PC-9 (cell line): ENCODE data around the gene STARD7. TPM values are rescaled to one million over a fixed set of nuclear protein-coding genes. Genes with fewer than 3 reads are reported as not detected.

Experiments
- BruUV-seq: library from RNA; stranded (reverse); fragments of 400-500 nt; replicated peaks from 2 replicates; lab custom pipeline; 2021; lab: Mats Ljungman, UMichigan
- CTCF ChIA-PET: fragments of 300-600 bp; sonication (Branson Sonifier 250); formaldehyde crosslinking; loops from one replicate; lab custom pipeline; 2022; ENCODE audit warnings: antibody characterized with exemption; lab: Charles Lee
- POLR2A ChIA-PET: fragments of 300-600 bp; sonication (Branson Sonifier 250); formaldehyde crosslinking; loops from one replicate; lab custom pipeline; 2022; ENCODE audit warnings: antibody characterized with exemption; ENCODE audit not compliant: unreplicated experiment; lab: Charles Lee
- DNase-seq, 2 experiments: peaks; one replicate each; pipeline versions ENCODE4 v3.0.0 to v3.0.0-alpha.2; 2015 to 2022; ENCODE audit warnings: mixed read lengths in 1 of 2
- H2AFZ ChIP-seq: fragments of 200-600 bp; sonication (generic); 2 replicates; pipeline ENCODE4 v1.8.1; 2017; ENCODE audit warnings: antibody characterized with exemption
- H3F3A ChIP-seq: fragments of 200-600 bp; sonication (generic); 2 replicates; pipeline ENCODE4 v1.8.1; 2017; ENCODE audit warnings: antibody characterized with exemption, mild to moderate bottlenecking, low read depth; ENCODE audit not compliant: insufficient read depth
- H3K27ac ChIP-seq: fragments of 200-600 bp; sonication (generic); 2 replicates; pipeline ENCODE4 v1.6.1; 2016; ENCODE audit warnings: mixed run types
- H3K27me3 ChIP-seq: fragments of 200-600 bp; sonication (generic); 2 replicates; pipeline ENCODE4 v1.6.1; 2016; ENCODE audit warnings: low read depth, mixed run types; ENCODE audit not compliant: insufficient read depth
- H3K36me3 ChIP-seq: fragments of 200-600 bp; sonication (generic); 2 replicates; pipeline ENCODE4 v1.6.1; 2016; ENCODE audit warnings: low read depth, mixed run types
- H3K4me1 ChIP-seq: fragments of 200-600 bp; sonication (generic); replicated peaks from 2 replicates; pipeline ENCODE4 v1.6.1; 2016; ENCODE audit warnings: mixed run types; ENCODE audit not compliant: insufficient read depth
- H3K4me2 ChIP-seq: fragments of 200-600 bp; sonication (generic); 2 replicates; pipeline ENCODE4 v1.6.1; 2017; ENCODE audit warnings: mixed run types
- H3K4me3 ChIP-seq: fragments of 200-600 bp; sonication (generic); 2 replicates; pipeline ENCODE4 v1.6.1; 2016; ENCODE audit warnings: mixed run types
- H3K79me2 ChIP-seq: fragments of 200-600 bp; sonication (generic); 2 replicates; pipeline ENCODE4 v1.6.1; 2017; ENCODE audit warnings: low read depth, mixed run types
- H3K9me2 ChIP-seq: fragments of 200-600 bp; sonication (generic); 2 replicates; pipeline ENCODE4 v1.8.1; 2017; ENCODE audit warnings: mild to moderate bottlenecking; ENCODE audit not compliant: insufficient read depth
- H3K9me3 ChIP-seq: fragments of 200-600 bp; sonication (generic); 2 replicates; pipeline ENCODE4 v1.8.1; 2016; ENCODE audit warnings: low read depth; ENCODE audit not compliant: insufficient read depth
- H4K20me1 ChIP-seq: fragments of 200-600 bp; sonication (generic); 2 replicates; pipeline ENCODE4 v1.8.1; 2017; ENCODE audit not compliant: insufficient read depth
- EZH2 ChIP-seq: fragments of 200-600 bp; sonication (generic); IDR thresholded peaks from 2 replicates; pipeline ENCODE4 v1.8.0; 2017; ENCODE audit warnings: antibody characterized with exemption, low read depth
- intact Hi-C: fragments of 100-400 bp; cut with micrococcal nuclease; formaldehyde crosslinking; loops from one replicate; pipeline ENCODE4 v1.10.0; 2022; ENCODE audit not compliant: unreplicated experiment
- total RNA-seq: library from RNA; stranded (reverse); gene quantifications from 2 replicates; pipeline ENCODE4 v1.2.3, GENCODE V29; 2021
- TF ChIP-seq, protein P1 (sequence below): fragments of 200-600 bp; sonication (generic); conservative IDR thresholded peaks from 2 replicates; pipeline ENCODE4 v1.6.1; 2017; ENCODE audit warnings: mixed run types, antibody characterized with exemption, mild to moderate bottlenecking, moderate library complexity

STARD7 gene
- total RNA-seq, 1 experiment from 2014 or later: 189 TPM

DNA sequence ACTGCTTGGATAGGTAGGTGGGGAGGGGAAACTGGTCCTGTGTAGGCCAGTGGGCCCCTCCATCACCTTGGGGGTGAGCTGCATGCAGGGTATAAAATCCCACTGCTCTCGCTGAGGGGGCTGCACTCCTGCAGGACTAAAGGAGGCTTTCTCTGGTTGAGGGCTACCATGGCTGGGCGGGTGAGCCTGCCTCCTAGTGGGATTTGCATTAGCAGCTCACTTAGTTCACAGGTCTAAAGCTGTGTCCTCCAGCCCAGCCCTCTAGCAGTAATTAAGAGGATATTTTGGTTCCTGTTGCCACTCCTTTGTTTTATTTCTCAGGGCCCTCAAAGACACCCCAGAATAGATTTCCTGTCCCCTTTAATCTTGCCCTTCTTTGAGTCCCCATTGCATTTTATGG is 32.6 kb upstream of the STARD7 start:
- H2AFZ ChIP-seq: no peak overlapping the region
- DNase-seq: no peak
- no peaks in the 10 kb centered on the region for H3K9me2 ChIP-seq
- intact Hi-C loops: no loop called here
- no peaks in the 10 kb centered on the region for H3K4me1 ChIP-seq
- TF ChIP-seq, protein P1, sequence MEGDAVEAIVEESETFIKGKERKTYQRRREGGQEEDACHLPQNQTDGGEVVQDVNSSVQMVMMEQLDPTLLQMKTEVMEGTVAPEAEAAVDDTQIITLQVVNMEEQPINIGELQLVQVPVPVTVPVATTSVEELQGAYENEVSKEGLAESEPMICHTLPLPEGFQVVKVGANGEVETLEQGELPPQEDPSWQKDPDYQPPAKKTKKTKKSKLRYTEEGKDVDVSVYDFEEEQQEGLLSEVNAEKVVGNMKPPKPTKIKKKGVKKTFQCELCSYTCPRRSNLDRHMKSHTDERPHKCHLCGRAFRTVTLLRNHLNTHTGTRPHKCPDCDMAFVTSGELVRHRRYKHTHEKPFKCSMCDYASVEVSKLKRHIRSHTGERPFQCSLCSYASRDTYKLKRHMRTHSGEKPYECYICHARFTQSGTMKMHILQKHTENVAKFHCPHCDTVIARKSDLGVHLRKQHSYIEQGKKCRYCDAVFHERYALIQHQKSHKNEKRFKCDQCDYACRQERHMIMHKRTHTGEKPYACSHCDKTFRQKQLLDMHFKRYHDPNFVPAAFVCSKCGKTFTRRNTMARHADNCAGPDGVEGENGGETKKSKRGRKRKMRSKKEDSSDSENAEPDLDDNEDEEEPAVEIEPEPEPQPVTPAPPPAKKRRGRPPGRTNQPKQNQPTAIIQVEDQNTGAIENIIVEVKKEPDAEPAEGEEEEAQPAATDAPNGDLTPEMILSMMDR: no peak
- TF ChIP-seq EZH2: no peak
- H3K79me2 ChIP-seq: no peaks in the 10 kb centered on the region
- H3K27ac ChIP-seq: no peak overlapping the region
- ChIA-PET POLR2A (no interaction called here), CTCF (no interaction called here)
- H3K9me3 ChIP-seq: no peaks in the 10 kb centered on the region
- peaks cover 12% of the 10 kb centered on the region for H3F3A ChIP-seq
- BruUV-seq: no TSS peak
- H4K20me1 ChIP-seq: no peaks in the 10 kb centered on the region
- no peak overlapping the region for H3K4me2 ChIP-seq
- H3K4me3 ChIP-seq: no peak overlapping the region
- H3K27me3 ChIP-seq: no peaks in the 10 kb centered on the region
- H3K36me3 ChIP-seq: no peaks in the 10 kb centered on the region

DNA sequence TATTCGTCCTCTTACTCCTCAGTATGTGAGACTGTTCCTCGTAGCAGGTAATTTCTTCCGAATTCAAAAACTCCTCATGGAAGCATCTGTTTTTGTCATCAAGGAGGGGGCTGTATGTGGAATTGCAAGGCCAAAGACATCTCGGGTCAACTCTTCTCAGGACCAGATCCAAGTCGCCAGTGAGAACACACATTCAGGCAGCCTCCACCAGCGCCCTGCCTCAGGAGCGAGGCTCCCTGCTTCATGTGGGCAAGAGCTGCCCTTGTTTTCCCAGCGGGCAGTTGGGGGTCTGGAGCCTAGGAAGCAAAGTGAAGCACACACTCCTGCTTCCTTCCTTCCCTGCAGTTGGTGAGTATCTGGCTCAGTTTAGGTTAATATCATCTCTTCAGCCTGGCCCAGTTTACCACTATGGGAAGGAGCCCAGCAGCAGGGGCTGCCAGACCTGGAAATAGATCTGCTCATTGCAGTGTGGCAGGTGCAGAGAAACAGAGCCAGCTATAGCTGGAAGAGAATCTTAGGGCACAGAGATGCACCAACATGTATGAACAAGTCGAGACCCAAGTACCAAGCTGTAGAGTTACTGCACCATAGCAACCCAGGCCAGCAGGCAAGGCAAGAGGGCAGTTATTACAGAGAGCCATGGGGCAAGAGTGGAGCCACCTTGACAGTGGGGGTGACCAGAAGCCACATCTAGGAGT is 31.9 kb upstream of the STARD7 start:
- no peak for DNase-seq
- Histone ChIP-seq H3K4me3 (no peak overlapping the region), H3K36me3 (no peaks in the 10 kb centered on the region), H2AFZ (no peak overlapping the region), H3K27me3 (no peaks in the 10 kb centered on the region), H3K27ac (no peak overlapping the region), H3K79me2 (no peaks in the 10 kb centered on the region), H3K4me1 (no peaks in the 10 kb centered on the region), H3K4me2 (no peak overlapping the region), H4K20me1 (no peaks in the 10 kb centered on the region), H3F3A (peaks cover 12% of the 10 kb centered on the region), H3K9me2 (no peaks in the 10 kb centered on the region), H3K9me3 (no peaks in the 10 kb centered on the region)
- no TSS peak for BruUV-seq
- ChIA-PET POLR2A (interaction anchor here (0.7 kb wide), 1 partner anchor 23 kb away, joined by 9 read pairs; no protein-coding TSS in a partner anchor), CTCF (no interaction called here)
- intact Hi-C loops: no loop called here
- no peak for TF ChIP-seq EZH2
- TF ChIP-seq, protein P1: no peak

DNA sequence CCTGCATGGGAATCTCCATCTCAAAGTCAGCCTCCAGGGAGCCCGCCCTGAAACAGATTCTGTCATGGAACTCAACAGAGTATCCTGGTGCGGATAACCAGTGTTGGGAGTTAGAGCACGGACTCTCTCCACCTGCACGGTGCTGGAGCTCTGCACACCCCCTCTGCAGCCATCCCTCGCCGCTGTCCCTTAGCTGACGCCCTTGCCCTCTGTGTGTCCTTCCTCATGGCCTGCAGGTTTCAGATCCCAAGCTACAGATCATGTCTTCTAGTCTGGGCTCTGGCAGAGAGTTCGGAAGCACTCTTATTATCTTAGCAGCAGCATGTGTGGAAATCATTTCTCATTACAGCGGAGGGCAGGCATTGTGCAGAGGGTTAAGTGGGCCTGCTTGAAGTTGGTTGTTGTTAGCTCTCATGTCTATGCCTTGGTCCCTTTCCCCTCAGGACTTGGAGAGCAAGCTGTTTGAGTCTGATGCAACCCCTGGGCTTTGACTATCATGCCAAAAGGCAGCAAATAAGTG is 31.2 kb upstream of the STARD7 start:
- no peaks in the 10 kb centered on the region for H3K27me3 ChIP-seq
- H3K9me3 ChIP-seq: no peaks in the 10 kb centered on the region
- H3K9me2 ChIP-seq: no peaks in the 10 kb centered on the region
- H3F3A ChIP-seq: peaks cover 12% of the 10 kb centered on the region
- DNase-seq: no peak
- no peak overlapping the region for H3K4me2 ChIP-seq
- ChIA-PET POLR2A (interaction anchor here (0.7 kb wide), 1 partner anchor 24 kb away, joined by 9 read pairs; no protein-coding TSS in a partner anchor), CTCF (no interaction called here)
- H3K4me3 ChIP-seq: no peak overlapping the region
- no peaks in the 10 kb centered on the region for H3K79me2 ChIP-seq
- H4K20me1 ChIP-seq: no peaks in the 10 kb centered on the region
- no peak for TF ChIP-seq EZH2
- TF ChIP-seq, protein P1: no peak
- no TSS peak for BruUV-seq
- H3K27ac ChIP-seq: no peak overlapping the region
- H3K4me1 ChIP-seq: no peaks in the 10 kb centered on the region
- intact Hi-C loops: no loop called here
- no peak overlapping the region for H2AFZ ChIP-seq
- H3K36me3 ChIP-seq: no peaks in the 10 kb centered on the region
